Mucosa of gallbladder (tissue), 1 donor: ENCODE results near the gene SLC5A2. TPM values are rescaled to one million over a fixed set of nuclear protein-coding genes. Genes with fewer than 3 reads are reported as not detected.
"Not testable (repeated sequence)": the region's sequence is repeated elsewhere in the genome, so short reads cannot be mapped to it uniquely, and the experiment has no call there.

ENCODE experiments used
- DNase-seq: peaks from one replicate; pipeline ENCODE4 v3.0.0-alpha.2; 2020; ENCODE audit warnings: low spot score
- total RNA-seq: library from RNA; stranded (reverse); gene quantifications from one replicate; pipeline ENCODE4 v1.2.1, GENCODE V29; 2021
- donor health status: DM: no; HTN: no; CAD: no.

Gene SLC5A2
- total RNA-seq, 1 donor from 2014 or later: 3.7 TPM

GRCh38 chr16:31496670-31497069 lies 13.7 kb downstream of the SLC5A2 start:
- DNase-seq: no peak

DNA sequence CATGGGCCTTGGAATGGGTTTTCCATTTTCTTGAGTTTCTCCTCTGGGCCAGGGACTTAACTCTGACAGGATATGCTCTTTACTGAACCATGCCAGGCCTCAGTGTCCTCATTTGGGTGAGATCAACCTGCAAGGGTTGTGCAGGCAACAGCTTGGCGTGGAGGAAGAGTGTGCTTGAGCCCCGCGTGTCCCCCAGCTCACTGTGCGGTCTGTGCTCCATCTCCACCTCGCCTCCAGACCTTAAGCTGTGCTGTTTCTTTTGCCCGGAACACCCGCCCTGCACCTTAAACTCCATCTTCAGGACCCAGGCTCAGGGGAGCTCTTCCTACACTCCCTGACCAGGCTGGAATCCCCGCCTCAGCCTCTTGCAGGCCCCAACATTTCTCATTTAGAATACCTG lies 15.6 kb downstream of the SLC5A2 start:
- no peak for DNase-seq

GRCh38 chr16:31499928-31500327 lies 17.0 kb downstream of the SLC5A2 start:
- no peak for DNase-seq

DNA sequence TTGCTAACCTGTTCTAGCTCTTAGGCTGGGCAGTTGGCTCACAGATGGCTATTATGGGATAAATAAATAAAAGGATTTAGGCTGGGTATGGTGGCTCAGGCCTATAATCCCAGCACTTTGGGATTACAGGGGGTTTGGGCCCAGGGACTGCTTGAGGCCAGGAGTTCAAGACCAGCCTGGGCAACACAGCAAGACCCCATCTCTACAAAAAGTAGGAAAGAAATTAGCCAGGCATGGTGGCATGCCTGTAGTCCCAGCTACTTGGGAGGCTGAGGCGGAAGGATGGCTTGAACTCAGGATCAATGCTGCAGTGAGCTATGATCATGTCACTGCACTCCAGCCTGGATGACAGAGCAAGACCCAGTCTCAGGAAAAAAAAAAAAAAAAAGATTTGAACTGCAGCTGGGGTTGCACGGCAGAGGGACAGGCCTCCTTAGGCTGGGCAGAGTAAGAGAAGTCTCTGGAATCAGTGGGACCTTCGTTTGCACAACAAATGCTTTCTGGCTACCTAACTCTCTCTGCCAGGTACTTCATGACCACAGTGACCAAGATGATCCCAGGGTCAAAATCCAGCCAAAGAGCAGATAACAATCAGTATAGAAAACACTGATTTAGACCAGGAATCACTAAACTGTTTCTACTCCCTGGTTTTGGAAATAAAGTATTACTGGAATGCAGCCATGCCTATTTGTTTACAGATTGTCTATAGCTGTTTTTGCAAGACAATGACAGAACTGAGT lies 18.5 kb downstream of the SLC5A2 start:
- no peak for DNase-seq

DNA sequence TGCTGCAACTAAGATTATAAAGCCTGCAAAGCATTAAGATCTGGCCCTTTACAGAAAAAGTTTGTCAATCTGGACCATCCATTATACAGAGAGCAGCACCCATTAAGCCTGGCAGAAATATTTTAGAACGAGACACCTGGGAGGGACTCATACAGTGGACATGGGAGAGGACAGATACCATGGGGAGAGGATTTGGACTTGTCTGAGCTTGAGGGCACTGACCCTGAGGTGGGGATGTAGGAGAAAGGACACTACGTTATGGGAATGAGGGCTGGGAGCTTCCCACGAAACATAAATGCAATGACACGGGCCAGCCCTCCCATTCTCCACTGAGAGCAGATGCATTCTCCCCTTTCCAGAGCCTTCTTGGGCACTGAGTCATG lies 19.0 kb downstream of the SLC5A2 start:
- DNase-seq: no peak

DNA sequence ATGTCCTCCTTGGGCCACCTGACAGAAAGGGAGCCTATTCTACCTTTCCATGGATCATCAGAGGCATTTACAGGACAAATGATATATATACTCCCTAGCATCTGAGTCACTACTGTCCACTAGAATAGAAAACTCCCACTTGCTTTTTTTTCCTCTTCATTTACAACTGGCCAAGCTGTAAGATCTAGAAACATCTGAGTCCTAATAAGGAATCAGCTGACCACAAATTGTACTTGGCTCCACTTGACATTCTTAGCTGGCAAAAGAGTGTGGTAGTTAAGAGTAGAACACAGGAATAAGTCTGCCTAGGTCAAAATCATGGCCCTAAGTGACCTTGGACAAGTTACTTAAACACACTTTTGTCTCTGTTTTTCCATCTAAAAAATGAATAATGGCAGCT lies 20.1 kb downstream of the SLC5A2 start:
- DNase-seq: no peak

GRCh38 chr16:31503555-31503954 lies 20.6 kb downstream of the SLC5A2 start:
- not testable (repeated sequence) for DNase-seq

DNA sequence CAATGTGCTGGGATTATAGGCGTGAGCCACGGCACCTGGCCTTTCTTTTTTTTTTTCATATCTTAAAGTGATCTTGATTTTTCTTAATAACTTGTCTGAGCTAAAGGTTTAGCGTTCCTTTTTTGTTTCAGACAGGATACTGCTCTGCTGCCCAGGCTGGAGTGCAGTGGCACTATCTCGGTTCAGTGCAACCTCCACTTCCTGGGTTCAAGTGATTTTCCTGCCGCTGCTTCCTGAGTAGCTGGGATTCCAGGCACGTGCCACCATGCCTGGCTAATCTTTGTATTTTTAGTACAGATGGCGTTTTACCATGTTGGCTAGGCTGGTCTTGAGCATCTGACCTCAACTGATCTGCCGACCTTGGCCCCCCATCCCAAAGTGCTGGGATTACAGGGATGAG lies 21.2 kb downstream of the SLC5A2 start:
- no peak for DNase-seq

DNA sequence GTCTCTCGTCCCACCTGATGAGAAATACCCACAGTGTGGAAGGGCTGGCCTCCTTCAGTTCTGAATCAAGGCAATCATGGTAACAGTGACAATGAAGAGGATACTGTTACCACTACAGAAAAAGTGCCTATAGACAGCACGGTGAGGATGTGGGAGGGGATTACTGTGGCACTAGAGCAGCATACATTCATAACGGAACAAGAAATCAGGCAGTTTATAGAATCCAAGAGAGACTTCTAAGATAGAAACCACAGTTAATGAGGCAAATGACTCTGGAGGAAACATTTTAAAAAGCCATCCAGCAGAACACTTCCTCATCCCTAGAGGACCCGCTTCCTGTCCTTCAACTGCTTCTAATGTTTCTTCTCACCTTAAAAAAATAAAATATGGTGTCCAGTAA lies 22.6 kb downstream of the SLC5A2 start:
- DNase-seq: no peak

DNA sequence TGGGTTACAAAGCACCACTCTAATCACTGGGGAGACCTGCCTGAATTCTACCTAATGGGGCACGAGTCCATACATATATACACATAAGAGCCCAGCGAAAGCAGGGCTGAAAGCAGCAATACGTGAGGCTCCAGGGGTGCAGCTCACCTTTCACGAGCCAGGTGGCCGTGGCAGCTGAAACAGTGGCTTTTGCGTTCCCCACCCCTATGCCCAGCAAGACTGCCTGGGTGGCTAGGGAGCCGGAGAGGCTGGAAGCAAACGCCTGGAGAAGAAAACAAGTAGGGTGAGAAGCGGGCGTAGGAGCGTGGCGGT lies 24.6 kb downstream of the SLC5A2 start:
- DNase-seq: no peak

DNA sequence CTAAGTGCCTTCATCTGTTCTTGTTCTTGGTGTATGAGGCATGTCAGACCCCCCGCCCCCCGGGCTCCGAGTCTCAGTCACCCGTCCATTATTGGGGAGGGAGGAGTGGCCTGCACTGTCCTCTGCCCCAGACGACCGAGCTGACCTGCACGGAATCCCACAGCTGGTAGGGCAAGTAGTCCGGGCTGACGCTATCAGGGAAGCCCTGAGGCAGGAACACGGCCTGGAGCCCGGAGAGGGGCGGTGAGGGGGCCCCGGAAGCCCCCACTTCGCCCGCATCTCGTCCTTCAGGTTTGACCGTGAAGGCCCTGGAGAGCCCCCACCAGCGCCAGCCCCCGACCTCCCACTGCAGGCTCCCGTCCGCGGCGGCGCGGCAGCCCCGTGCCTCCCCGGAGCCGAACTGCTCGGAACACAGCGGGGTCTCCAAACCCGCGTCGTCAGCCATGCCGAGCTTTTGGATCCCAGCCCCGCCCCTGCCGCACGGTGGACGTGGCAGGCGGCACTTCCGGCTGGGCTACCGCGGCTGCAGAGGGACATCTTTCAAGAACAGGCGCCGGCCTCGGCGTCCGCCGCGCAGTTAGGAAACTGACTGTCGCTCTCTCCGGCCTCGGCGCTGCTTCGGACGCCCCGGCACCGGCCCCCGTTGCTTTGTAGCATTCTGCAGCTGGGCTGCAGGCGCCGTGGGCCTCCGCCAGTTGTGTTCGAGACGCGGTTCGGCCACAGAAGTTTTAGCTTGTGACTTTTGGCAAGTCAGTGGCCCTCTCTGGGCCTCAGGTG lies 25.2 kb downstream of the SLC5A2 start, which contains the start of gene RUSF1:
Gene RUSF1 (minus strand): TSS at position 463 of the 777 bp plus-strand sequence. CDS start 18 bp downstream, at position 445.
- DNase-seq: peak; percentile 92

DNA sequence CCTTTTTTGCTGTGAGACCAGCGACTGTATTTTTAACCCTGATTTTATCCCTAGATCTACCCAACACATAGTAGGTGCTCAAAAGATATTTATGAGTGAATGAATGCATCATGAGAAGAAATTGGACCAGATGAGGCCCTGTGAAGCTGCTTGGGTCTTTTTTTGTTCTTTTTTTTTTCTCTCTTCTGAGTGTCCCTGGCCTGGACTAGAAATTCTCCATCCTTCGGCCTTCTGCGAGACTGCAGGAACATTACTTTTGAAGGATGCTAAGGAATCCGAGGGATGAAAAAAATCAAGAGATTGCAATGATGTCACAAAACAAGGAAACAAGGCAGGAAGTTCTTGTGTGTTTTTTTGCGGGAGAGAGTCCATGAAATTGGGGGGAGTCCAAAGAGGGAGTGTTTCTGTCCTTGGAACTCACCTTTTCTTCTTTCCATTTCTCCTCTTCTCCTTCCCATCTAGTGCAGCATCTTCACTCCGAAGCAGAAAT lies 25.8 kb downstream of the SLC5A2 start:
- DNase-seq: no peak

- DNase-seq: no peak
Measured at GRCh38 chr16:31513126-31513525, 30.2 kb downstream of the SLC5A2 start.

DNA sequence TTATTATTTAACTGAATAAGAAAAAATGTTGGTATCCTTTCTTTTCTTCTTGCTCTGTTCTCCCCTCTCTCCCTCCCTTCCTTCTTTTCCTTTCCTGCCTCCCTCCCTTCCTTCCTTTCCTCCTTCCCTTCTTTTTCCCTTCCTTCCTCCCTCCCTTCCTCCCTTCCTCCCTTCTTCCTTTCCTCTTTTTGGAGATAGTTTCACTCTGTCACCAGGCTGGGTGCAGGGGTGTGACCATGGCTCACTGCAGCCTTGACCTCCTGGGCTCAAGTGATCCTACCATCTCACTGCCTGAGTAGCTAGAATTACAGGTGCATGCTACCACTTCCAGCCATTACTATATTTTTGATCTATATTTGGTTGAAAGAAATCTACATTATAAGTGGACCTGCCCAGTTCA lies 31.0 kb downstream of the SLC5A2 start:
- DNase-seq: no peak

DNA sequence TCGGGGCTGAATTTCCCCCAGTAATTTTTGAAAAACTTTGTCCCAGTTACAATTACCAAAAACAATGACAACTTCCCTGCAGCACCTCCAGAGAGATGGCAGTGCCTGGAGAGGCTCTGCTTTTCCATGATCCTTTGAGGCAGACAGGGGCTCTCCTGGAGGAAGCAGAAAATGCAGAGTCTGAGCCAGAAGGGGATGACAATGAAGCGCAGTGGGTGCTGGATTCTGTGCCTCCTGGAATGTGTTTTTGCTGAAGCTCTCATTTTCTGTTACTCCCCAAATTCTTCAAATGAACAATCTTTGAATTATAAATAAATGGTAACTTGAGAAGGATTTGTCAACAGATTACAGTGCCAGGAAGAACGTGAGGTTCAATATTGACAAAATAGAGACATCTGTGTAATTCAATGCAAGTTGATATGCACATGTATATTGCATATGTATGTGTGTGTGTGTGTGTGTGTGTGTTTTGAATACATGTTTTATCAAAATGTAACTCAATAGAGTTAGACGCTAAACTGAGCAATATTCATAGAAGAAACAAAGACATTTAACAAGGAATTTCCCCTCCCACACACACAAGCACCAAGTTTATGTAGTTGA lies 35.0 kb downstream of the SLC5A2 start:
- DNase-seq: no peak

GRCh38 chr16:31519759-31520431 lies 37.0 kb downstream of the SLC5A2 start:
- no peak for DNase-seq

- no peak for DNase-seq
Measured at GRCh38 chr16:31521368-31521767, 38.4 kb downstream of the SLC5A2 start.

DNA sequence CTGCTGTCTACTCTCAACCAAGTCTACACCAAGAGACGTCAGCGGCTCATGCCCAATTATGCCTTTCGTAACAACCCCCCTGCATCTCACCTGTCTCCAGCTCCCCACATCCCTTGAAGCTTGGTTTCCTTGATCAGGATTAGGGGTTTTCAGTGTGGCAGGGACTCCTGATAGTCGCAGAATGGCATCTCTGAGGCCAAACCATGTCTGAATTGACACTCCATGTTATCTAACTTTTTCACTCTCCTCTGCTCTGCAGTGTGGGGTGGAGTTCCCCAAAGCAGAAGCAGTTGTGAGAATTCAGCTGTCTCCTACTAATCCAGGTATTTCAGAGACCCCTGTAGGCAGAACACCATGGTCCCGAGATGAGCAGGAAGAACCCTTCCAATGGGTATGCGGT lies 39.1 kb downstream of the SLC5A2 start:
- DNase-seq: no peak

GRCh38 chr16:31523768-31524167 lies 40.8 kb downstream of the SLC5A2 start:
- not testable (repeated sequence) for DNase-seq

GRCh38 chr16:31525113-31525512 lies 42.2 kb downstream of the SLC5A2 start:
- DNase-seq: no peak

DNA sequence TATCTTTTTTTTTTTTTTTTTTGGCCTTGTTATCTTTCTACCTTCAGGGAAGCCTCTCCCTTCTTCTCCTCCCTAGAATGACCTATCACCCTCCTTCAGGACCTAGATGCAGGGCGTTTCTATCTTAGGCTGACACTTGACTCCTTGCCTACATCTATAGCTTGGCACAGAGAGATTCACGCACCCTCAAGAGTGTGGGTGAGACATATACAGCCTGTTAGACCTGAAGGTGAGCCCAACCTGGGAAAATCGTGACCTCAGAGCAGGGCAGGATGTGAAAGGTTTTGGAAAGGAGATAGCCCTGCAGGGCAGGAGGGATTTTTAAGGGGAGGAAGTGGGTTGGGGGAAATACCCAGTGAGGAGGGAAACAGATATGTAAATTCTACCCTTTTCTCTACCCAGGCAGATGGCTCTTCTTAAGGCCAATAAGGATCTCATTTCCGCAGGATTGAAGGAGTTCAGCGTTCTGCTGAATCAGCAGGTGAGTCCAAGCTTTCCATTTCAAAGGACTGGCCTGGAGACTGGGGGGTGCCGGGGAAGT lies 44.9 kb downstream of the SLC5A2 start, which contains the start of gene AHSP:
Gene AHSP (plus strand): TSS at position 167 of the 541 bp plus-strand sequence. CDS start 240 bp downstream, at position 407.
- no peak for DNase-seq
